ENCODE data around the gene PTCRA.
"Not testable (repeated sequence)": the region's sequence is repeated elsewhere in the genome, so short reads cannot be mapped to it uniquely, and the experiment has no call there.

The PTCRA gene

GRCh38 chr6:42942444-42942843 is 26.6 kb downstream of the PTCRA start:
- no peak for DNase-seq

- DNase-seq: no peak
Measured at GRCh38 chr6:42947950-42948349, 32.1 kb downstream of the PTCRA start.

- no peak for DNase-seq
Measured at GRCh38 chr6:42952389-42952788, 36.5 kb downstream of the PTCRA start.

GRCh38 chr6:42954405-42954804 is 38.6 kb downstream of the PTCRA start:
- not testable (repeated sequence) for DNase-seq

- DNase-seq: peak; percentile 12
Measured at GRCh38 chr6:42958125-42958524, 42.3 kb downstream of the PTCRA start.

GRCh38 chr6:42959917-42960242 is 44.0 kb downstream of the PTCRA start:
- DNase-seq: no peak

- no peak for DNase-seq
Measured at GRCh38 chr6:42960243-42961019, 44.6 kb downstream of the PTCRA start, which contains the start of gene GNMT. Gene GNMT, plus strand, starts transcription at chr6:42960754. Its CDS starts 14 bp downstream, at chr6:42960768.

GRCh38 chr6:42961020-42961470 is 45.2 kb downstream of the PTCRA start:
- DNase-seq: no peak

- no peak for DNase-seq
Measured at GRCh38 chr6:42962096-42962495, 46.2 kb downstream of the PTCRA start.

- peak; percentile 72 for DNase-seq
Measured at GRCh38 chr6:42962502-42963178, 46.8 kb downstream of the PTCRA start.

GRCh38 chr6:42963179-42963854 is 47.5 kb downstream of the PTCRA start:
- DNase-seq: no peak

- DNase-seq: peak; percentile 14
Measured at GRCh38 chr6:42963855-42964605, 48.2 kb downstream of the PTCRA start.

GRCh38 chr6:42966571-42966970 is 50.7 kb downstream of the PTCRA start:
- no peak for DNase-seq

GRCh38 chr6:42967228-42967627 is 51.4 kb downstream of the PTCRA start:
- no peak for DNase-seq

- no peak for DNase-seq
Measured at GRCh38 chr6:42968126-42968701, 52.4 kb downstream of the PTCRA start.

GRCh38 chr6:42968783-42969182 is 52.9 kb downstream of the PTCRA start:
- no peak for DNase-seq

GRCh38 chr6:42969431-42969830 is 53.6 kb downstream of the PTCRA start:
- no peak for DNase-seq

GRCh38 chr6:42969934-42970333 is 54.1 kb downstream of the PTCRA start:
- no peak for DNase-seq

GRCh38 chr6:42970871-42971612 is 55.2 kb downstream of the PTCRA start:
- no peak for DNase-seq

- DNase-seq: no peak
Measured at GRCh38 chr6:42971746-42972327, 56.0 kb downstream of the PTCRA start.

GRCh38 chr6:42973926-42974325 is 58.1 kb downstream of the PTCRA start:
- DNase-seq: no peak

Data from NCI-H446 treated with DMSO at 0.1 percent for 48 hours (cell line).